ENCODE measurements around the gene GAMT.

Gene GAMT

GRCh38 chr19:1362387-1363257, 38.7 kb downstream of the GAMT start:
- DNase-seq = no peak

GRCh38 chr19:1361601-1362386, 39.5 kb downstream of the GAMT start:
- no peak for DNase-seq

- DNase-seq = no peak
Measured at GRCh38 chr19:1360818-1361461, 40.4 kb downstream of the GAMT start.

GRCh38 chr19:1360126-1360817, 41.1 kb downstream of the GAMT start:
- DNase-seq = no peak

GRCh38 chr19:1357531-1358109, 43.7 kb downstream of the GAMT start:
- DNase-seq = no peak

GRCh38 chr19:1356508-1356865, 44.9 kb downstream of the GAMT start:
- DNase-seq = no peak

GRCh38 chr19:1355568-1356507, 45.5 kb downstream of the GAMT start:
- no peak for DNase-seq

- DNase-seq = no peak
Measured at GRCh38 chr19:1354970-1355567, 46.3 kb downstream of the GAMT start.

- DNase-seq = no peak
Measured at GRCh38 chr19:1353144-1353543, 48.2 kb downstream of the GAMT start.

- DNase-seq = no peak
Measured at GRCh38 chr19:1351381-1351851, 49.9 kb downstream of the GAMT start.

GRCh38 chr19:1350867-1351266, 50.5 kb downstream of the GAMT start:
- DNase-seq = no peak

GRCh38 chr19:1349211-1349610, 52.1 kb downstream of the GAMT start:
- DNase-seq = no peak
